ENCODE measurements around the gene PLEKHG3.
"Not testable (repeated sequence)": the region's sequence is repeated elsewhere in the genome, so short reads cannot be mapped to it uniquely, and the experiment has no call there.

PLEKHG3 gene

GRCh38 chr14:64688811-64689281 is 15.4 kb upstream of the PLEKHG3 start:
- DNase-seq, result no peak

- DNase-seq, result no peak
Observed at GRCh38 chr14:64689289-64689688, 14.9 kb upstream of the PLEKHG3 start.

DNA sequence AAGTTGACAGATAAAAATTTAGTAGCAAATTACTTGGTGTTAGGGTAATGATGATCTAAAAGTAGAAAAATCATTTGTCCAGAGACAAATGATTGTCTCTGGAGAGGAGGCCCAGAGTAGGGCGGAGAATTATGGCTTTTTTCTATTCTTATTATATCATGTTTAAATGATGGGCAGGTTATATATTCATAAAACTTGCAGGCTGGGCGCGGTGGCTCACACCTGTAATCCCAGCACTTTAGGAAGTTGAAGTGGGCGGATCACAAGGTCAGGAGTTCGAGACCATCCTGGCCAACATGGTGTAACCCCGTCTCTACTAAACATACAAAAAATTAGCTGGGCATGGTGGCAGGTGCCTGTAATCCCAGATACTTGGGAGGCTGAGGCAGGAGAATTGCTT is 13.6 kb upstream of the PLEKHG3 start:
- DNase-seq, result not testable (repeated sequence)

DNA sequence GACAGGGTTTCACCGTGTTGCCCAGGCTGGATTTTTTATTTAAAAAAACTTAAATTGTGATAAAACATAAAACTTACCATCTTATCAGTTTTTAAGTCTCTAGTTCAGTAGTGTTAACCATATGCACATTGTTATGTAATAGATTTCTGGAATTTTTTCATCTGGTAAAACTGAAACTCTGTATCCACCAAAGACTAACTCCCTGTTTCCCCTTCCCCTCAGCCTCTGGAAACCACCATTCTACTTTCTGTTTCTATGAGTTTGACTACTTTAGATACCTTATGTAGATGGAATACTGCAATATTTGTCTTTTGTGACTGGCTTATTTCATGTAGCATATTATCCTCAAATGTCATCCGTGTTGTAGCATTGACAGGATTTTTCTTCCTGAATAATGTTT is 12.8 kb upstream of the PLEKHG3 start:
- DNase-seq, result no peak

- no peak for DNase-seq
Observed at GRCh38 chr14:64692189-64692985, 11.8 kb upstream of the PLEKHG3 start.

DNA sequence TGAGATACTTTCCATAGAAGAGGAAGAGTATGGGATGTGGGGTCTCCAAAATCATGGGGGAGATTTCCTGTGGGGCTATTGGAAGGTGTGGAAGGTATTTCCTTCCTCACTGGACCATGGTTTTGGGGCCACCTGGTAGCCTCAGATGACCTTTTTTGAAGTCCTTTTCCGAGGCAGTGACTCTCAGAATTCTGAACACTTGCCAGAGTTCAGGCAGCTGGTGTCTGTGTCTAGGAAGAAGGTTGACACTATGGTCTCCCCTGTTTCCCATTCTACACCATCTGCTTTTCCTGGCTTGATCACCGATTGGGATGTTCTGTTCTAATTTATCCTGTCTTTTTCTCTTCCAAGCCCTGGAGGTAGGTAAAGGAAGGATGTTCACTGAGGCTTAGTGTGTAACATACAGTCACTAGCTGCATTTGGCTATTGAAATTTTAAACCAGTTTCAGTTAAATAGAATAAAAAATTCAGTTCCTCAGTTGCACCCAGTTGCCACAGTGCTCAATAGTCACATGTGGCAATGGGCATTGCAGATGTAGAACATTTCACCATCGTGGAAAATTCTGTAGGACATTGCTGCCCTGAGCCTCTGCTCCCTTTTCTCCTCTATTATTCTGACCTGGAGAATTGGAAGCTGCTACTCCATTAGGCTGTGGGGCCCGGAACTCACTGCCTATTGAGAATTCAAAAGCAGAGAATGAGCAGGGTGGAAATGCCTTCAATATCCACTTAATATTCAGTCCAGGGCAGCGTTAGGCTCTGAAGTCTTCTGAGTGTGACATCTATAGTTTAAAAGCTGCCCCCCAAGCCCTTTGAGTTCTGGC is 11.0 kb upstream of the PLEKHG3 start:
- no peak for DNase-seq

GRCh38 chr14:64693810-64694165 is 10.4 kb upstream of the PLEKHG3 start:
- DNase-seq, result no peak

DNA sequence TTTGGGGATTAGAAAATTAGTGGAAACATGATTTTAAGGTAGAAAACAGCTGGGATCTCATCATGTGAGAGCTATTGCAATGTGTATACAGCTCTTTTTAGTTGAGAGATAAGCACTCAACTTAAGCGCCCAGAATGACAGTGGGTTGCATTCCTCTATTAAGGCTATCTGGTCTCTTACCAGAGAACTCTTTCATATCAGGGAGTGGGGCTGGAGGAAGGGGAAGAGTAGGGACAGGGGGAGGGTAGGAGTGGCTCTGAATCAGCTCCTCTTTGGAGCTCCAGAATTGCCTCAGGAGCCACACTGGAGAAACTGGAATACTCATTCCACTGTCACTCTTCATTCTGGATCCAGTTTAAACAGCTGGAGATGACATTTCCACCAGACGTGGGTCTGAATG is 9.2 kb upstream of the PLEKHG3 start:
- no peak for DNase-seq

DNA sequence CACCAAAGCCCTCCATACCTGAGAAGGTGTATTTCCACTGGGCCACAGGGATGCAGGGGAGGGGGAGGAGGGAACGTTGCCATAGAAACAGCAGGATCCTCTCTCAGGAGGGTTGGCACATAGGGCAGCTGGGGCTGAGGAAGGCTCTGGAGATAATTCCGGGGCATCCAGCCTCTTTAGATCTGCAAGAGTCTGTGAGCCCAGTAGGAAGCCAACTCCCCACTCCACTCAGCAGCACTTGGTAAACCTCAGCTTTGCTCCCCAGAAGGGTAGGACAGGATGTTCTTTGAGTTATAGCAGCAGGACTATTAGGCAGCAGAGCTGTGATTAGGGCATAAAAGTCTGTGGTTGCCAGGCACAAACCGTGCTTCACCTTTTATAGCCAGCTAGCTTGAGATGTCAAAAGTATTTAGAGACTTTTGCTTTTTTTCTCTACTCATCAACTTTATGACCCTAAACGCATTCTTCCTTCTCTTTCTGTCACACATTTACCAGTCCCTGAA is 7.8 kb upstream of the PLEKHG3 start:
- DNase-seq, result no peak

DNA sequence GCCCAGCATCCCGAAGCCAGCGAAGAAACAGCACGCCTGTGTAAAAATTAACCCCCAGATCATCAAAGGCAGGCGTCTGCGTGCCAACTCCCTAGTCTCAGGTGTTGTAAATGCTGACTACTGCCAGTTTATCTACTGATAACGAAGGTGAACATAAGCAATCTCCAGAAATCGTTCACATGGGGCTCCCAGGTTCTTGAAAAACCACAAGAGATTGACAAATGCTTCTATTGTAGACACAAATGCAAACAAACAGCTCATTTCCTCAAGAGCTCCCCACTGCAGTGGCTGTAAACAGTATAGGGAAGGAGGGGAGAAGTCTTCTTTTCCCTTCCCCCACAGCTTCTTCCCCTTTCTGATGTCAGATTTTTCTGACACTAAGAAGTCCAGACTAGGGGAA is 5.3 kb upstream of the PLEKHG3 start:
- DNase-seq, result no peak

- DNase-seq, result no peak
Observed at GRCh38 chr14:64700290-64700689, 3.9 kb upstream of the PLEKHG3 start.

DNA sequence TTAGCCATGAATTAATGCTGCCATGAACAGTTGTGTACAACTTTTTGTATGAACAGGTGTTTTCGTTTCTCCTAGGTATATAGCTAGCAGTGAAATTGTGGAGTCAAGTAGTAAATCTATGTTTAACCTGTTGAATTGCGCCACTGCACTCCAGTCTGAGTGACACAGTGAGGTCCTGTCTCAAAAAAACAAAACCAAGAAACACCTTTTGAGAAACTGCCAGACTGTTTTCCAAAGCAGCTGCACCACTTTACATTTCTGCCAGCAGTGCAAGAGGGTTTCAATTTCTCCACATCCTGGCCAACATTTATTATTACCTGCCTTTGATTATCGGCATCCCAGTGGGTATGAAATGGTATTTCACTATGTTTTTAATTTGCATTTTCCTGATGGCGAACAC is 3.3 kb upstream of the PLEKHG3 start:
- DNase-seq, result no peak

DNA sequence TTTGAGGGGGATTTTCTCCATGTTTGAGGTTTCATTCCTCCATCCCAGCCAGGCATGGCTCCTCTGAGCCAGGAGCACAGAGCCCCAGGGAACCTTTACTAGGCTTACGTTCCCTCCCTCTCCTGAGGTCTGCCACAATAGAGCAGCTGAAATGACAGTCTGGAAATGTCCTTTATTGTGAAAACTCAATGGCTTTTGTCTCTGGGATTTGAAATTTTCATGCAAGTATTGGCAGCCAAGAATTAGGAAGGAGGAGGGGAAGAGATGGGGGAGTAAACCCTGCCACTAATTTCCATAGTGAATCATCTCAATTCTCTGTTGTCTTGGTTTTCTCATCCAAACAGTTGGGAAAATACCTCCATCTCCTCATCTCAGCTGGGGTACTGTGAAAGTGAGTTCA is 2.6 kb upstream of the PLEKHG3 start:
- no peak for DNase-seq

DNA sequence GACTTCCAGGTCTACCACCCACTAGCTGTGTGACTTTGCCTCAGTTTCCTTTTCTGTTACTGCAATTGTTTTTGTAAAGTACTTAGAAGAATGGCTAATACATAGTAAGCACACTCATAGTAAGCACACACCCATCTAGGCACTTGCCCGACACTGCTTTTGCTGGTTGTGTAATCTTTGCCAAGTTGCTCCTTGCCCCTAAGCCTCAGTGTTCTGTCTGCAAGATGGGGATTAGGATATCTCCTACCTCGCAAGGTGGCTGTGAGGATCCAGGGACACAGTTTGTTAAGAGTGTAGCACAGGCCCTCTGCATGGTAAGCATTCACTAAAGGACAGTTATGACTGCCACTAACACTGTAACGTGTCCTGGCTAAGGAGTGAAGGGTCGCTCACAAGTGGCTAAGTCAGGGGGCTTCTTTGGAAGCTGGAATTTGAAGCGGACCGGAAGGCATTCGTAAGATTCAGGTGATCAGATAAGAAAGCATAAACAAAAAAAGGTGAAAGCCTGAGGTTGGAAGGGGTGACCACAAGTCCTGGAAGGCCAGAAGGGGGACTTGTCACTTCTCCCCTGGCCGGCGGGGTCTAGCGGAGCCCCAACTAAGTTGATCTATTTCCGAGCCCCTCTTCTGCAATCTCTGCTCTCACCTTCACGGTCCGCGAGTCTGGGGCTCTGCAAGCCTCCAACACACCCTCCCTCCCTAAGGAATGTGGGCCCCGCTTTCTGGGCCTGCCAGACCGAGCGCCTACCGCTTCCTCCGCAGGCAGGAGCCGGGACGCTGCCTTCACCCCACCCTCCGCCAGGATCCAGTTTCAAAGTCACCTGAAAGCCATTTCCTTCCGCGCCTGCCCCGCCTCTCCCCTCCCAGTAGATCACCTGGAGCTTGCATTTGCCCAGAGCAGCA is 1.5 kb upstream of the PLEKHG3 start:
- no peak for DNase-seq

GRCh38 chr14:64703395-64704142 is 655 bp upstream of the PLEKHG3 start:
- DNase-seq, result no peak

DNA sequence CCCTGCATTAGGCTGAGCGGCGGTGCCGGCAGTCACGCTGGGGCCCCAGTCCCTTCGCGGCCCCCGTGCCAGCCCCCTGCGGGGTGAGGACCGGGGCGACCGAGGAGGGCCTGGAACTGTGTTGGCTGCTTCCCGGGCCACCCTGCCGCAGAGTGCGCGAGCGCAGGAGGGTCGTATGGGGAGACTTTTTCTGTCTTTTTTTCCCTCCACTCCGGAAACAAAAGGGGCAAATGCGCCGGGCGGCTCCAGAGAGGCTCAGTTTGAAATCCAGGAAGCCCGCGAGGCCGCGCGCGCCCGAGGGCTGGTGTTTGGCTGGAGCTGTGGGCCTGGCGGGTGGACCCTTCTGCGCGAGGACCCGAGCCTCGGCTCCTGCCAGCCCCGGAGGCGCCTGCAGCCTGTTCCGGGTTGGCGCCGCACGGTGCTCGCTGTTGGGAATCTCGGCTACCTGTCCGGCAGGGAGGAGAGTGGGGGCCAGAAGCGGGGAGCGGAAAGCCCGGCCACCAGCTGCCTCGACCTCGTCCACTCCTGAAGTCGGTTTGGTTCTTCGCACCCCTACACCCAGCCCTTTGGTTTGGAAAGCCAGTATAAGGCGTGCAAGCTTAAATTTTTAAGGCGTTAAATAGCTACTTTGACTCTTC is 638 bp downstream of the PLEKHG3 start:
- DNase-seq, result peak; percentile 15

GRCh38 chr14:64705381-64706118 is 1.3 kb downstream of the PLEKHG3 start:
- no peak for DNase-seq

- no peak for DNase-seq
Observed at GRCh38 chr14:64706119-64706592, 1.9 kb downstream of the PLEKHG3 start.

DNA sequence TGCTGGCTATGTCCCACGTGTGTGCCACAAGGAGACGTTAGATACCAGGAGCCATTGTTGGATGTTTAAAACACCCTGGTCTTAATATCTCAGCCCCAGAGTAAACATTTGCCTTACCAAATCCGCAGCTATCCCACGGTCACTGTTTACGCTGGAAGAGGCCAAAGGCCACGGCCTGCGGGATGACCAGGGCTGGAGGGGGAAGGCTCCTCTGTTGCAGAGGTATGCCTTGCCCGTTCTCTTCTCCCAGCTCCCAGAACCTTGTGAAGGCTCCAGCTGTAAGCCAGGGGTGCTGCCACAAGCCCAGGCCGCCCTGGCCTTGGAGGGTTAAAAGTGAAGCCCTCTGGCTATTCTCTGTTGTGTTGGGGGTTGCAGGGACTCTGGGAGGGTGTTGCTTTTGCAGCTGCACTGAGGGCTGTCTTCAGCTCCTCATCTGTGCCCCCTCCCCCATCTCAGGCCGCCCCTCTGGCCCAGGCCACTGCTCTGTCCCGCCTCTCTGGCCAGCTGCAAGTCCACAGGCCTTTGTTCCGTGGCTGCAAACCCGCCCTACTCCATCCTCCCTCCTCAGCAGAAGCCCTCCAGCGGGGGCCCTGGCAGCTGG is 2.5 kb downstream of the PLEKHG3 start:
- DNase-seq, result no peak

GRCh38 chr14:64707661-64708060 is 3.4 kb downstream of the PLEKHG3 start:
- no peak for DNase-seq
